Measurements from ENCODE around the gene ST7.

ST7 gene

GRCh38 chr7:116938678-116939077, 14.6 kb upstream of the ST7 start:
- no peak for TF ChIP-seq CTCF (IDR thresholded peaks at IDR 0.05; ENCODE audit: borderline replicate concordance, insufficient read depth, low read depth, low read length)
- H3K4me3 ChIP-seq (ENCODE audit: low read depth, low read length): no peak overlapping the region

- H3K4me3 ChIP-seq (ENCODE audit: low read depth, low read length): no peak overlapping the region
- no peak for TF ChIP-seq CTCF (IDR thresholded peaks at IDR 0.05; ENCODE audit: borderline replicate concordance, insufficient read depth, low read depth, low read length)
Measured at GRCh38 chr7:116940689-116941370, 12.5 kb upstream of the ST7 start.

- H3K4me3 ChIP-seq (ENCODE audit: low read depth, low read length): no peak overlapping the region
- TF ChIP-seq CTCF (IDR thresholded peaks at IDR 0.05; ENCODE audit: borderline replicate concordance, insufficient read depth, low read depth, low read length): no peak
Measured at GRCh38 chr7:116942504-116942903, 10.8 kb upstream of the ST7 start.

- no peak for TF ChIP-seq CTCF (IDR thresholded peaks at IDR 0.05; ENCODE audit: borderline replicate concordance, insufficient read depth, low read depth, low read length)
- no peak overlapping the region for H3K4me3 ChIP-seq (ENCODE audit: low read depth, low read length)
Measured at GRCh38 chr7:116948934-116949333, 4.4 kb upstream of the ST7 start.

- no peak for TF ChIP-seq CTCF (IDR thresholded peaks at IDR 0.05; ENCODE audit: borderline replicate concordance, insufficient read depth, low read depth, low read length)
- H3K4me3 ChIP-seq (ENCODE audit: low read depth, low read length): no peak overlapping the region
Measured at GRCh38 chr7:116949941-116950801, 3.1 kb upstream of the ST7 start.

GRCh38 chr7:116950889-116951351, 2.4 kb upstream of the ST7 start:
- H3K4me3 ChIP-seq (ENCODE audit: low read depth, low read length): no peak overlapping the region
- no peak for TF ChIP-seq CTCF (IDR thresholded peaks at IDR 0.05; ENCODE audit: borderline replicate concordance, insufficient read depth, low read depth, low read length)
